Activated CD8-positive, alpha-beta memory T cell treated with anti-CD3 and anti-CD28 coated beads for 48 hours (primary cell): Measurements from ENCODE around the gene LEKR1.

Source experiments
- DNase-seq, 3 experiments: peaks; one replicate each; pipeline ENCODE4 v3.0.0-alpha.2; 2020; ENCODE audit warnings: low read depth in 2 of 3, low spot score in 2 of 3

The LEKR1 gene

DNA sequence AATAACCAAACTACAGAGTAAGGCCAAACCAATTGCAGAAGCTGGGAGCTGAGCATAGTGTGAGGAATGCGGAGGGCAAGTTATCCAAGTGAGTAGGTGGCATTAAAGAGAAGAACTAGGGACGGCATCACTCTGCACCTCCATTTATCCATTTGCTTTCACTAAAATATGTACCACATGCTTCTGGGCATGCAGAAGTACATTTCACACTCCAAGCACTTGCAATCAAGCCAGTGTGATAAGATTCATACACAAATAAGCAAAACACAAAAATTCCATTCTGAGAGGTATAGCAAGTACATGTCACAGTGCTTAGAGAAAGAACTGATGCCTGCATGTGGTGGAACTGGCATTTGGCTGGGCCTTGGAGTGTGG lies 252.6 kb downstream of the LEKR1 start:
- DNase-seq, result no peak

DNA sequence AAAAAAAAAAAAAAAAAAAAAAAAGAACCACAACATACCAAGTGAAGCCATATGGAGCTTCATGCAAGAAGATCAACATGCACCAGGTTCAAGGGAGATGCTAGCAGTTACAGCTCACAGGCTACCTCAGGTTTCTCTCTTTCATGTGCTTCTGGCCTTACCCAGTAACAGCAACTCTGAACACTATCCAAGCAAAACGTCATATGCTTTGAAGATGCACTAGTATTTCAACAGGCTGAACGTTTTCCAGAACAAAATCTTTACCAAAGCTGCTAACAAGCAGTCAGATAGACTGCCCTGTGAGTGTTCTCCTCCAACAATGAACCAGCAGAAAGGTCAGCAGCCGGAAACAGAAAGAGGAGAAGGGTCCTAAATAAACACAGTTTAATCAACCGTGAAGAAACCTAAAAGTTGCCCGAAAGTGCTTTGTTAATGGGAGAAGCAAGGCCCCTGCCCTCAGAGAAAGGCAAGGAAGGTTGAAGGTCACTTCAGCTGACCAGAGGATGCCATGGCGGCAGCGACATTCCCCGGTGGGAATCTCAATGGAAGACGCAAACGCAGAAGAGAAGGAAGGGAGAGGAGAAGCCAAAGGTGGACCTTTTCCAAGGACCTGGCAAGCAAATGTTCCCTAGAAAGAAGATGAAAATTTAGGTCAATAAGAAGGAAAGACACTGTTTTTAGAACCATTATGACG lies 253.7 kb downstream of the LEKR1 start:
- DNase-seq, result no peak

DNA sequence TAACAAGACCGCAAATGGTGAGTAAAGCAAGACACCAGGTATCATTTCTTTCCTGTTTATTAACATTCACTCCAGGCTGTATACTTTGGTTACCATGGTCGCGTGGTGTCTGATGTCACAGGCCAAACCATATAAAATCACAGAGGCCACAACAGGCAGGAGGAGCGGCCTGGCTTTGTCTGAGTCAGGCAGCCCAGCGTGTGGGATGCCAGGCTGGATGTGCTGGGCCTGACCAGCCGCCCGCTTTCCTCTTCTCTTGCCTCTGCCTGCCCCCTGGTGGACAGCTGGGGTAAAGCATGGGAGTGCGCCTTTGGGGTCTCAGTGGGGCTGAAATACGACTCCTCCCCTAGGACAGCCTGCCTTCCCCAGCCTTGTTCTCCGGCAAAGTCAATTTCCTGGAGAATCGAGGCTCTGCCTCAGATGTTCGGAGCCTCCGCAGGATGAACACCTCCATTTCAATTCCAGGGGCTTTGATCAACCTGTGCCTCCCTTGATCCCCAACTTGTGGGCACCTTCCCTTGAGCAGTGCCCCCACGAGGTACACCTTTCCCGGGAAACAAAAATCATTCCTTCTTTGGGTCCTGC lies 255.6 kb downstream of the LEKR1 start:
- DNase-seq, result peak; percentile 75 to 99 (median 96)

GRCh38 chr3:157082305-157082982 lies 256.3 kb downstream of the LEKR1 start:
- DNase-seq, result no peak

GRCh38 chr3:157083824-157084223 lies 257.7 kb downstream of the LEKR1 start:
- no peak for DNase-seq

- DNase-seq, result no peak
Measured at GRCh38 chr3:157086060-157086750, 260.1 kb downstream of the LEKR1 start.

- no peak for DNase-seq
Measured at GRCh38 chr3:157086775-157087174, 260.6 kb downstream of the LEKR1 start.

- no peak for DNase-seq
Measured at GRCh38 chr3:157087373-157087772, 261.2 kb downstream of the LEKR1 start.

DNA sequence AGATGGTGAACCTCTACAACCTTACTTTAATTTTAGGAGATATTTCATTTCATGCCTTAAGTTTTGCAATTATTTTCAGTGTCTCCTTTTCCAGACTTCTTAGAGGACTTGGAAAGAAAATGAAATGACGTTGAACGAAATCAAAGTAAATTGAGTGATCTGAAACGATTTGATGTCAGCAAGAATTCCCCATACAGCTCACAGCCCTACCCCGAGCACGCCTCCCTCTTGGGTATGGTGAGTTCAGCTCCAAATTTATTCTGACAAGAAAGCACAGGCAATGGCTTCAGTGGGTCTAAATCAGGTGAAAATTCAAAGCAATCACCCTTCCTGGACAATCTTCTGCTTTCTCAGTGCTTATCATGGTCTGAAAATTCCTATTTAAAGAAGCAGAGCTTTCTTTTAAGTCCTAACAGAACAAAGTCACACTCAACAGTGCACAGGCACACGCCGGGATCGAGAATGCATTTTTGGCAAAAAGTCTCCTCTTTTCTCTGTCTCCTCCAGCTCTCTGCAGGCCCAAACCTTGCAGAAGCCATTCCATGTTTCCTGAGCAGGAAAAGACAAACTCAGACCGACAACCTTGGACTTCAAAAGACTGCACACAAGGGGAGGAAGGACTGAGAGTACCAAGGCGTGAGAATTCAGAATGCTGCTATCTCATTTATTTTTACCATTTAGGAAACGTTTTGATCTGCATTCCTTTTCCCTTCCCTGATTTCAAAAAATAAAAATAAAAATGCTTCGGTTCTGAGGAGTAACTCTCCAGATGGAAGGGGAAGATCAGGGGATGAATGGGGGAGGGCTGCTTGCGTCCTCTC lies 261.8 kb downstream of the LEKR1 start:
- no peak for DNase-seq

- DNase-seq, result peak; percentile 81 to 91 (median 85)
Measured at GRCh38 chr3:157088601-157089454, 262.7 kb downstream of the LEKR1 start.

DNA sequence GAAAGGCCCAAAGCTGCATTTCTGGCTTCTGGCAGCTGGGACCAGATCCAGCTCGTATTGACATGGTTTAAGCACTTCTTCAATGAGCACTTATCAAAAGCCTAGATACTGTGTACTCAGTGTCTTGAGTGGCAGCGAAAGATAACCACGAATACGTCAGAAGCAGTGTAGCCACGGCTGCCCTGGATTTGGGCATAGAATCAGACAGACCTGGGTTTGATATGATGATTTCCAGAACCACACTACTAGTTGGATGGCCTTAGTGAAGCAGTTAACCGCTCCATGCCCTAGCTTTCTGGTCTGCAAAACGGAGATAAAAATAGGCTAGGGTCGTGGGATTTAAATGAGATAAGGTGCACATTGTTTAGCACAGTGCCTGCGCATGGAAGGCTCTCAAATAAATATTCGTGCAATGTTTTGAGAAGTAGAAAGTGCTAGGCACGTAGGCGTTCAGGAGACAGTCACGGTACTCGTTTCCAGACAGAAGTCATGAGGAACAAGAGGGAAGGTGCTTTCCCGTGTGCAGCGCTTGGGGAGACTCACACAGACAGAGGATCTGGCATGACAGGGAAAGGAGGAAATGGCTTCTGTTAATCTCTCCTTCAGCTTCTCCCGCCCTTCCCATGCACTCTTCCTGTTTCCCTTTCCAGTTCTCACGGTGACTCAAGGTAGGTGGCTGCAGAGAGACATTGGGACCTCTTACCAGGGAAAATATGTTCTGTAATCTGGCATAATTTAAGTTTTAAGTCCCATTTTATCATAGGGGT lies 263.5 kb downstream of the LEKR1 start:
- DNase-seq, result no peak

DNA sequence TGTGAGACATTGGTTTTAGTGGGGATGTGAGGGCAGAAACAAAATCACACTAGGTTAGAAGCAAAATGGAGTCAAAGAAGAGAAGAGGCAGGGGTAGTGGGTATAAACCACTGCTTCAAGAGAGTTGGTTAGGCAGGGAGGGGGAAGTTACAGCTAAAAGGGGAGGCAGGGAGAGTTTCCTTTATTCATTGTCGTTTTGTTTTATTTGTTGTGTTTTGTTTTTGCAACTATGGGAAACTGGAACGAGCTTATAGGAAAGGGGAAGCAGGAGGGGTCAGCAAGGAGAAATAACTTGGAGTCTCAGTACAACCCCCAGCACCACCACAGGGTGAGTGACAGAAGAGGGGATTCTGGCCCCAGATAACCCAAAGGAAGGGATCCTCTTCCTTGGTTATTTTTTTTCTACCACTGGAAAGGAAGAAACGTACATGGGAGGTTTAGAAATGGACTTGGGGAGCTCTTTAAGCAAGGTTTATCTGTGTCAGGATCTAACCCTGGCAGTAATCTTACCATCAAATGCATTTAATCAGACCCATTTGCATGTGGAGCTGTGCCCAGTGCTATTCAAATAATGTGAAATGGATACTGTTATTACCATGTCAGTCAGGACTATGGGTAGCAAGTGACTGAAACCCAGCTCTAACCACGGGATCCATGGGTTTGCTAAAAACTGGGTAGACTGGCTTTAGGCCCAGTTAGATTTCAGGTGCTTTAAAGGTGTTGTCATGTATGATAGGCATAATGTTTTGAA lies 265.1 kb downstream of the LEKR1 start:
- DNase-seq, result no peak

GRCh38 chr3:157092230-157092629 lies 266.1 kb downstream of the LEKR1 start:
- DNase-seq, result no peak

- DNase-seq, result no peak
Measured at GRCh38 chr3:157093096-157093495, 266.9 kb downstream of the LEKR1 start.

DNA sequence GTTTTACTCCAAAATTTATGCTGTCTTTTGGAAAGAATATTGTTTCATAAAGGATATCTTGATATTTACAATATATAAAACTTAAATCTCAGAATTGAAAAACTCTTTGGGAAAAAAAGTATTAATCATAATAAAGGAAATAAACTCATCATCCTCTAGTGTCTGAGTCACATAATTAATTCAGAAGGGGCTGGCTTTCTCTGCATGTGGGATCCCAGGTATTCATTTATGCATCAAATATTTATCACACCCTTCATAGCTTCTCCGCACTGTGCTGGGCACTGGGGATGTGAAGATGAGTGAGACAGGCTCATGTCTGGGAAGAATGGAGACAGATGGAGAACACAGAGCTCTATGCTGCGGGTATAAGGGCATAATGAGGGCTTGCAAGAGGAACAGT lies 268.1 kb downstream of the LEKR1 start:
- no peak for DNase-seq

GRCh38 chr3:157094751-157095480 lies 268.8 kb downstream of the LEKR1 start:
- no peak for DNase-seq
